ENCODE data around the gene SLFN12L.
"Not testable (repeated sequence)": the region's sequence is repeated elsewhere in the genome, so short reads cannot be mapped to it uniquely, and the experiment has no call there.

The SLFN12L gene

DNA sequence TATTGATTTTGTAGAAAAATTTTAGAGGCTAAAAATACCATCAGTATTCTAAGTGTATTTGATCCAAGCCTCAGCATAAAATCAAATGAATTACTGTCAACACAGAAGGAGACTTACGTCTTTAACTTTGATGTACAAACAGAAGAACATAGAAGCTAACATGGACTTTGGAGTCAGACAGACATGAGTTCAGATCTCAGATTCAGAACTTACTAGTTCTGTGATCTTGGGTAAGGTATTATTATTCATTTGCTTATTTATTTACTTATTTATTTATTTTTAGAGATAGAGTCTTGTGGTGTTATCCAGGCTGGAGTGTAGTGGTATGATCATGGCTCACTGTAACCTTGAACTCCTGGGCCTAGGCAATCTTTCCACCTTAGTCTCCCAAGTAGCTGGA lies 4.0 kb upstream of the SLFN12L start:
- DNase-seq, result no peak

DNA sequence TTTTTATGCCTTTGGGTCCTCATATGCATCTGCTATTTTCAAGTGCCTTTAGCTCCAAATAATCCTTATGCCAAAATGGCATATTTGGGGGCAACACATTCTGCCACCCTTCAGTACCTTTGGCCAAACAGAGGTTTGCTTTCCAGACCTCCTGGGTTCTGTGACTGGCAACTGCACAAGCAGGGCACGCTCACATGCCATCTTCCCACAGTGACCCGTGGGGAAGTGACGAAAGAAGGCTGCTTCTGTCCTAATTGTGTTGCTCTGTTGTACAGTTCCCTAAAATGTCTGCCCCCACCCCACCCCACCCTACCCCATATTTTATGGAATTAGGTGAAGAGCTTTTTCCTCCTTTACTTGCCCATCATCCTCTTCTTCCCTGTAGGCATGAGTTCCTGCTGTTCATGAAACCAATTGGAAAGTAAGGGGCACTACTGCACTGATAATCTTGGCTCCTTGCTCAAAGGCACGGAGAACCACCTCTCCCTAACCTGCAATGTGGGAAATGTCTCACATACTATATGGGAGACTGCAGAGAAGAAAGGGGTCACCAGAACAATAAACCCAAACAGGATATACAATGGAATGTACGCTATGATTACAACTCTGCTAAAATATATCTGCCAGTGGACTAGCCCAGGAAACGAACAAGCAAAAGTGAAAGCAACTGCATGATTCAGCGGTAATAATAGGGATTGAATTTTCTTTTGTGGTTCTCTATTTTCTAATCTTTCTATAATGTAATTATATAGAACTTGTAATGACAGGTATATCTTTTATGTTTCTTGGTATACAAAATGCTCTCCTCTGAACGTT lies 3.3 kb upstream of the SLFN12L start:
- DNase-seq, result peak; percentile 64

DNA sequence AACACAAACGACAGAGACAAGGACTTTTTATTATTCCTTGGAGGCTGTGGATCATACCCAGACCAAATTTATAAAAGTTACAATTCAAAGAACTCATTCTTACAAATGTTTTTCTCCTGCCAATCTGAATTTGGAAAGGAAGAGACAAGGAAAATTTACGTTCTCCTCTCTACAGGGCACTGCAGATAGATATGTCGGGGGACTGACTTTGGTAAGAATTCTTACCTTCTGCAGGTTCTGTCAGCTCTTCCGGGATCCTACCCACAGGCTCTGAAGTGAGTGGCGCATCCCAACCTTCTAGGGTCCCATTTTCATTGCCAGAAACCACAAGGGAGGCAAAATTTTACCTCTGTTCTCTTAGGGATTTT lies 2.2 kb upstream of the SLFN12L start:
- no peak for DNase-seq

DNA sequence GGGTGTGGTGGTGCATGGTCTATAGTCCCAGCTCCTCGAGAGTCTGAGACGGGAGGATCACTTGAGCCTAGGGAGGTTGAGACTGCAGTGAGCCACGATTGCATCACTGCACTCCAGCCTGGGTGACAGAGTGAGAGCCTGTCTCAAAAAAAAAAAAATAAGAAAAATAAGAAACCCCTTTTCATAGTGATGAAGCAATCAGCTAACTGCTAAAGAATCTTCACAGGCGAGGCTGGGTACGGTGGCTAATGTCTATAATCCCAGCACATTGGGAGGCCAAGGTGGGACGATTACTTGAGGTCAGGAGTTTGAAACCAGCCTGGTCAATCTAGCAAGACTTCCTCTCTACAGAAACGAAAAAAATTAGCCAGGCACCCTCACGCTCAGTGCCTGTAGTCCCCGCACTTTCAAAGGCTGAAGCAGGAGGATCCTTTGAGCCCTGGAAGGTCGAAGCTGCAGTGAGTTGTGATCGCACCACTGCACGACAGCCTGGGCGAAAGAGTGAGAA lies 760 bp downstream of the SLFN12L start:
- DNase-seq, result peak; percentile 24

DNA sequence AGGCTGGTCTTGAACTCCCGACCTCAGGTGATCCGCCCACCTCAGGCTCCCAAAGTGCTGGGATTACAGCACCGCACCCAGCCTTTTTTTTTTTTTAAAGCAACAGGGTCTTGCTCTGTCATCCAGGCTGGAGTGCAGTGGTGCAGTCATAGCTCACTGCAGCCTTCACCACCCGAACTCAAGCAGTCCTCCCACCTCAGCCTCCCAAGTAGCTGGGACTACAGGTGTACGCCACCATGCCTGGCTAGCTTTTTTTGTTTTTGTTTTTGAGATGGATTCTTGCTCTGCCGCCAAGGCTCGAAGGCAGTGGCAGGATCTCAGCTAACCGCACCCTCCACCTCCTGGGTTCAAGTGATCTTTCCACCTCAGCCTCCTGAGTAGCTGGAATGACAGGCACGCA lies 2.1 kb downstream of the SLFN12L start:
- not testable (repeated sequence) for DNase-seq

DNA sequence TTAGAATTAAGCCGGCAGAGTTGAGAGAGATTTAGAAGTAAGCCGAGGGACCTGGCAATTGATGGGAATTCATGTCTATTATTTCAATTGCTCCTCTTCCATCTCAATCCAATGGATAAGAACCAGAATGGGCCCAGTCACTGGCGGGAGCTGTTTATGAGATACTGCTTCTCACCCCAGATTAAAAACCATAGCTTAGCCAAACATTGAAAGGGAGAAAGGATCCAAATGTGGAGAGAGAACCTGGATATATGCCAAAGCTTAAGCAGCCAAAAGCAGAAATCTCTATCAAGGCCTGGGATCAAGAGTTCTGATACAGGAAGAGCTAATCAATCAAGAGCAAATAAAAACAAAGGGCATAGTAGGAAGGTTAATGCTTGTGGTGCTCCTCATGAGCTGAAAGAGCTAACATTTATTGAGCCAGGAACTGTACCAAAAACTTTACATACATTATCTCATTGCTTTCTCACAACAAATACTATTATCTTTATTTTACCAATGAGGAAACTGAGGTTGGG lies 2.8 kb downstream of the SLFN12L start:
- DNase-seq, result no peak

DNA sequence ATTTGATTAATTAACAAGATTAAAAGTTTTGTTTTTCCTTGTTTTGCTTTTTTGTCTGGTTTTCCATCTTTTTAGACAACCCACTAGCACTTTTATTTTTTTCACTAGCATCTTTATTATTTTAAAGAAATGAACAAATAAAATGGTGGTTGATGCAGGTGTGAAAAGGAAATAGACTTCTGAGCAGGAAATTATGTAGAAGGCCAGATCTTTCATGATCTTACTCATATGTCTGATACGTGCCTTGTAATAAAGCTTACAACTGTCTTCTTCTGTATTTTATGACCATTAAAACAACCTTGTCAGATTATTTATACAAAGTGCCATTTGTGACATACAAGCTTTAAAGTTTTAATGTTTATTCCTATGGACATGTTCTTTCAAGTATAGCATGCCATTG lies 6.3 kb downstream of the SLFN12L start:
- DNase-seq, result peak; percentile 49

DNA sequence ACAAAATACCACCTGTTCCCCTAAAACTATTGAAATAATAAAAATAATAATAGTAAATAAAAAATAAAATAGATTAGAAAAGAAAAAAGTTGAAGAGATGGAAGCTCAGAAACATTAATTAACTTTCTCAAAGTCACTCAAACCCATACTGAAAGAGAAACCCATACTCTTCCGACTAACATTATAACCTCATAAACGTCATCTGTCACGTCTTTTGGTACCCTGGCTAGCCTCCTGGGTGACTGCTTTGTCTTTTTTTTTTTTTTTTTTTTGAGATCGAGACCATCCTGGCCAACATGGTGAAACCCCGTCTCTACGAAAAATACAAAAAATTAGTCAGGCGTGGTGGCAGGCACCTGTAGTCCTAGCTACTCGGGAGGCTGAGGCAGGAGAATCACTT lies 7.6 kb downstream of the SLFN12L start:
- peak; percentile 55 for DNase-seq

DNA sequence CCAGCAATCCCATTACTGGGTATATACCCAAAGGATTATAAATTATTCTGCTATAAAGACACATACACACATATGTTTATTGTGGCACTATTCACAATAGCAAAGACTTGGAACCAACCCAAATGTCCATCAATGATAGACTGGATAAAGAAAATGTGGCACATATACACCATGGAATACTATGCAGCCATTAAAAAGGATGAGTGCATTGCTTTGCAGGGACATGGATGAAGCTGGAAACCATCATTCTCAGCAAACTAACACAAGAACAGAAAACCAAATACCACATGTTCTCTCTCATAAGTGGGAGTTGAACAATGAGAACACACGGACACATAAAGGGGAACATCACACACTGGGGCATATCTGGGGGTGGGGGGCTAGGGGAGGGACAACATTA lies 8.2 kb downstream of the SLFN12L start:
- DNase-seq, result not testable (repeated sequence)

DNA sequence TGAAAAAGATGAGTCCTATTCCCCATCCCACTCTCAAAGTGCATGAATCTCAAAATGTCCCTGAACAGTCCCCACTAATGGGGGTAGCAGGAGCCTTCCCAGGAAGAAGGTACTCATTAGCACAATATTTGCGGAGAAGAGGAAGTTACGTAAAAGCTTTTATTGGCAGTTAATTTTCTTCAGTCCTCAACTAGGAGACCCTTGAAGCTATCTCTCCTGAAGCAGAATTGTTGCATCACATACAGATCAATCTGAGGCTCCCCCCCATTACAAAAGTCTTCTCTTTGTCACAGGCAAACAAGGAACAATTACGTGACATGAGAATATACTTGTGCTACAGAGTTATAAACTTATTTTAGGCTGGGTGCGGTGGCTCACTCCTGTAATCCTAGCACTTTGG lies 14.2 kb downstream of the SLFN12L start:
- no peak for DNase-seq

DNA sequence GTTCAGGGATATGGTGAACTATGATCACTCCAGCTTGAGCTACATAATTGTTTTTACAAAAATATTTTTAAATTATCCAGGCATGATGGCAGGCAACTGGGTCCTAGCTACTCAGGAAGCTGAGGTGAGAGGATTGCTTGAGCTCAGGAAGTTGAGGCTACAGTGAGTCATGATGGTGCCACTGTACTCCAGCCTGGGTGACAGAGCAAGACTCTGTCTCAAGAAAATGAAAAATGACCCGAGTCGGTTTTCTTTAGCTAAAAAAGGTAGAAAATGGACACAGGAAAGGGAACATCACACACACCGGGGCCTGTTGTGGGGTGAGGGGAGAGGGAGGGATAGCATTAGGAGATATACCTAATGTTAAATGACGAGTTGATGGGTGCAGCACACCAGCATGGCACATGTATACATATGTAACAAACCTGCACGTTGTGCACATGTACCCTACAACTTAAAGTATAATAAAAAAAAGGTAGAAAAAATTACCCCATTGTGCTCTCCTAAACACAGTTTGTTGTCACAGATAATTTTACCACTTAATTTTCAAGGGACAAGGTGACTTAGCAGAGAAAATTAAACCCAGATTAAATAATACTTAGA lies 15.7 kb downstream of the SLFN12L start:
- DNase-seq, result peak; percentile 71

DNA sequence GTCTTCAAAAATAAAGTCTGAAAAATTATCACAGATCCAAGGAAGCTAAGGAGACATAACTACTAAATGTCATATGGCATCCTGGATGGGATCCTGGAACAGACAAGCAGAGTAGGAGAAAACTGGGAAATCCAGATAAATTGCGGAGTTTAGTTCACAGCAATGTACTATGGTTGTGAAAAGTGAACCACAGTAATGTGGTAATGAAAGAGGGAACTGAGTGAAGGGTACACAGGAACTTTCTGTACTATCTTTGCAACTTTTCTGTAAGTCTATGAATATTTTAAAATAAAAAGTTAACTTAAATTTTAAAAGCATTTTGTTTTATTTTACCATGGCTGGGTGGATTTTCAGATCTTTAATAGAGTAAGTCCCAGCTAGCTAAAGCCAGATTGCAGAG lies 16.3 kb downstream of the SLFN12L start:
- no peak for DNase-seq

DNA sequence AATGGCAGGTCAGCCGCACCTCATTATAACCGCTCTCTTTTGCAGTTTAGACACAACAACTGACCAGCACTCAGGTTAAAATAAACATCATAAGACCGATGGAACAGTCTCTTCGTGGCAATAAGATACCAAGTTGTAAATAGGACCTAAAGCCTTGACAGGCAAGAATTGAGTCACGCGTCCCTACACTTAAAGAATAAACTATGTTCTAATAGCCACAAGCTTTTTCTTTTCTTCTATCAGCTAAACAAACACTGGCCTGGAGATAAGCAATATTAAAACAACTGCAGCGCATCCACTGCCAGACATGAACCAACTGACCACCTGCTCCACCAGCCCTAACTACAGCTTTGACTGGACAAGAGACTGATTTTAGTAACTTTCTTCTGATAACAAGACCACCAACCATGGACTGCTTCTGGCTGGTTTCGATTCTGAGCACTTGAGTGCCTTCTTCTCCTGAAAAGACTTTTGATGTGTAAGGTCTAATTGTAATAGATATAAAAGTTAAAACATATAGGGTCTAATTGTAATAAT lies 17.5 kb downstream of the SLFN12L start:
- DNase-seq, result no peak

DNA sequence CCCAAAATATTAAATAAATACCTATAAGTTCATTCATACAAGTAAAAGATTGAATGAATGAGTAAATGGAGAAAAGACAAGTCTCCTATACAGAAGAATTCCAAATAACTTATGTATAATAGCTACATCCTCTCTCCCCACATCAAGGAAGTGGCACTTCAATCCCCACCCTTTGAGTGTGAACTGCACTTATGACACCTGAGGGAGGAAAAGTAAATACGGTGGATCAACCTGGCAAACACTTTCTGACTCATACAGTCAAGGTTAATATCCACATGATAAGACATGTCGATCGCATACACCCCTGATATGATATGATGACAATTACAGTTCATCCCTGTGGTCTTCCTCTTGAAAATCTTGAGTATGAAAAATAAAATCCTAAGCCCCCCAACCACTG lies 18.0 kb downstream of the SLFN12L start:
- peak; percentile 26 for DNase-seq

DNA sequence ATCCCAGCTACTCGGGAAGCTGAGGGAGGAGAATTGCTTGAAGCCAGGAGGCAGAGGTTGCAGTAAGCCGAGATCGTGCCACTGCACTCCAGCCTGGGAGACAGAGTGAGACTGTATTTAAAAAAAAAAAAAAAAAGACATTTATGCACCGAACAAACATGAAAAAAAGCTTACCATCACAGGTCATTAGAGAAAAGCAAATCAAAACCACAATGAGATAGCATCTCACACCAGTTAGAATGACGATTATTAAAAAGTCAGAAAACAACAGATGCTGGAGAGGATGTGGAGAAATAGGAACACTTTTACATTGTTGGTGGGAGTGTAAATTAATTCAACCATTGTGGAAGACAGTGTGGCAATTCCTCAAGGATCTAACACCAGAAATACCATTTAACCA lies 19.0 kb downstream of the SLFN12L start:
- peak; percentile 38 for DNase-seq

DNA sequence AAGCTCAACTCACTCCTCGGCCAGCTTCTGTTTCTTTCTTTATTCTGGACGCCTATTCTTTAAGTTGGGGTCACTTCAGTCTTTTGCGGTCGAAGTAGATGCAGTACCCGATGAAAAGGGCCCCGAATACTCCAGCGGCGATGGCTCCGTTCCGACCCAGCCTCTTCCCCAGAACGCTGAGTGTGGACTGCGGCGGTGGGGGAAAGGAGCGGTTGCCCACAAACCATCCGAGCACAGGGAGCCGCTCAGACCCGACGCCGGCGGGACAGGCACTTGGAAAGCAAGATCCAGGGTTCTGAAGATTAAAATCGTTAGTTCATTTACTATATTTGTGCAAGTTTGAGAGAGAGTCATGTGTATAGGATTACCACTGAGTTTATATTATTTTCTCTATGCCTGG lies 22.5 kb downstream of the SLFN12L start:
- no peak for DNase-seq

DNA sequence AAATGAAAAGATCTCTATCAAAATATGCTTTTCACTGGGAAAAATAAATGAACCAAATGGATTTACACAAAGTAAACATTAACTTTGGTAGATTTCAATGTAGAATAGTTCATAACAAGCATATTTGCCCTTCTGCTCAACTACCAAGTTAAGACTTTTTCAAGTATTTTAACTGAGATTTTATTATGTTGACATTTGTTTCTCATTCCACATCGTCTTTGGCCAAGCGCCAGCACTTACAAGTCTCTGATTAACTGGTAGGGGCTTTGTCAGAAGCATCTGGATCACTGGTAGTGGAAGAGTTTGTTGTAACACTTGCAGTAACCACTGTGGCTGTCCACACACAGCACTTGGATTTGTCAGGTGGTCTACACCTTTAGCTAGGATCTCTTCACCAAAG lies 22.9 kb downstream of the SLFN12L start:
- DNase-seq, result no peak

DNA sequence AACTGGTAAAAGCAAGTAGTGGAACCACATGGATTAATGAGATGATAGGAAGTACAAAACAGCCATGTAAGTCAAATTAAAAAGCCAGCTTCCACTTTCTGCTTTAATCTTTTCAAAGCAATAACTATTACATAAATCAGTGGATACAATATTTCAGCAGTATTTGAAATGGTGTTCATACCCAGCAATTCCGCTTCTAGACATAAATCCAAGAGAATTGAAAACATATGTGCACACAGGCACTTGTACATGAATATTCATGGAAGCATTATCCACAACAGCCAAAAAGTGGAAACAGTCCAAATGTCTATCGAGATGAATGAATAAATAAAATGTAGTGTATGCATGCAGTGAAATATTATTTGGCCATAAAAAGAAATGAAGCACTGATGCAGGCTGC lies 27.4 kb downstream of the SLFN12L start:
- DNase-seq, result no peak

DNA sequence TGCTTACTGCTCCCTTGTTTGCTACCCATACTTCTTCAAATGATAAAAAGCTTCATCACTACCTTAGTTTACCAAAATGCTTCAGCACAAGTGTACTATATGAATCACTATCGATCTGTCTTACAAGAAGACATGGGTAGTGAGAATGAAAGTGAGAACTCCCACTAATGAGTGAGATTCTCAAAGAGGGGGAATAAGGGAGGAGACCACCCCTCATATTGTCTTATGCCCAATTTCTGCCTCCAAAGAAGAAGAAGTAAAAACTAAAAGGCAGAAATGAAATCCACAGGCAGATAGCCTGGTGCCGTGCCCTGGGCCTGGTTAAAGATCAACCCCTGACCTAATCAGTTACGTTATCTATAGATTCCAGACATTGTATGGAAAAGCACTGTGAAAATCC lies 29.8 kb downstream of the SLFN12L start:
- DNase-seq, result not testable (repeated sequence)

DNA sequence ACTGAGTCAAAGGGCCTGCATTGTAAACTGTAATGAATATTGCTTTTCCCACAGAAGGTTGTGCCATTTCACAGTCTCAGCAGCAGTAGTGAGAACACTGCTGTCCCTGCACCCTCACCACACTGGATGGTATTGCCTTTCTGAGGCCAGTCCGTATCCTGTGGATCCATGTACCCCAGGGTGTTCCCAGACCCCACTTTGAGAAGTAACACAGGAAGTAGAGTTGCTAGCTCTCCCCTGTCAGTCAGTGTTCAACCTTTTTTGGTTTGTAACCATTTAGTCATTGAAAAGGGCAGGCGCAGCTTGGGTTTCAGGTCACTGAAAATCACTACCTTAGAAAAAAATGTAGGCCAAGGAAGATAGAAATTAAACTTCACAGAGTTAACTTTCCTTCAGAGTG lies 37.9 kb downstream of the SLFN12L start:
- DNase-seq, result no peak

DNA sequence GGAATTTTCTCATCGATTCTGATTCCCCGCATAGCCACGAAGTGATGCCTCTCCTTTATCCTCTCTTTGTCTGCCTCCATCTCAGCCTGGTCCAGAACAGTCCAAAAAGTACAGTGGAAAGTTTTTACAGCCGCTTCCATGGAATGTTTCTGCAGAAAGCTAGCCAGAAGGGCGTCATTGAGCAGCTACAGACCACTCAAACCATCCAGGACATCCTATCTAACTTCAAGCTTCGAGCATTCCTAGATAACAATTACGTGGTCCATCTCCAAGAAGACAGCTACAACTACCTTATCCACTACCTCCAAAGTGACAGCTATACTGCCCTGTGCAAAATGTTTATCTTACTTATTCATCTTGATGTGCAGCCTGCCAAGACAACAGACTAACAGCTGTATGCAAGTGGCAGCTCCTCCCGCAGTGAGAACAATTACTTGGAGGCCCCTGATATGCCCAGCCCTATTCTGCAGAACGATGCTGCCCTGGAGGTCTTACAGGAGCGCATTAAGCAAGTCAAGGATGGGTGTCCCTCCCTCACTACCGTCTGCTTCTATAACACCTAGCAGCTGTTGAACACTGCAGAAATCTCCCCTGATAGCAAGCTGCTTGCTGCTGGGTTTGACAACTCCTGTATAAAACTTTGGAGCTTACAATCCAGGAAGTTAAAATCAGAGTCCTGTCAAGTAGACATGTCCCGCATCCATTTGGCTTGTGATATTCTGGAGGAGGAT lies 38.9 kb downstream of the SLFN12L start:
- DNase-seq, result no peak

DNA sequence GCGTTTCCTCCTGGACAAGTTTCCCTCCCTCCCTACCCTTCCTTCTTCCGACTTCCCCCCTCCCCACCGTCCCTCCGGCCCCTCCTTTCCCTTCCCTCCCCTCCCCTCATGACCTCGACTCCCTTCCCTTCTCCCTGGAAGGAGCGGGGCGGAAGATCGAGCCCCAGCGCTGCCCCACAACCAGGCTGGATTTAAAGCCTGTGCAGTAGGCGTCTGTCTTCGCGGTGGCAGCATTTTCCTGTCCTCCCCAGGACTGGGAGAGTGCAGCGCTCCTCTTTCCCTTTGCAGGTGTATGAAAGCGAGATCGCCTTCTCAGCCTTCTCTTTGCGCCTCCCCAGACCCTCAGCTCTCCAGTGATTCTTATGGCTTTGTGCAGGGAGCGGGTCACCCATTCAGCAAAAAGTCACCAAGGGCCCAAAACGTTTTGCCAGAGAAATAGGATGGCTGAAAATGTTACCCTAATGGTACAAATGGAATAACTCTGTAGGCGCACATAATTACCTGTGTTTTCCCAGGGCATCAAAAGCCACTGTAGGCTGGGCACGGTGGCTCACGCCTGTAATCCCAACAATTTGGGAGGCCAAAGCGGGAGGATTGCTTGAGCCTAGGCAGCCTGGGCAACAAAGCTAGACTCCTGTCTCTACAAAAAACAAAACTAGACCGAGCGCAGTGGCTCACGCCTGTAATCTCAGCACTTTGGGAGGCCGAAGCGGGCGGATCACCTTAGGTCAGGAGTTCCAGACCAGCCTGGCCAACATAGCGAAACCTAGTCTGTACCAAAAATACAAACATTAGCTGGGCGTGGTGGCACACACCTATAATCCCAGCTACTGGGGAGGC lies 40.8 kb downstream of the SLFN12L start:
- no peak for DNase-seq

Measured in CD4-positive, alpha-beta T cell treated with Interleukin-17A for 1 hour (primary cell).